OCI-LY3 (cell line): ENCODE results near the gene ZBTB43.

ENCODE experiments used
- H2AFZ ChIP-seq: fragments of 200-600, 300-600 bp; shearing (Covaris generic); 2 replicates; pipeline ENCODE4 v1.6.0; 2014; ENCODE audit warnings: antibody characterized with exemption, low read depth, low read length
- H3K27ac ChIP-seq: fragments of 200-600, 300-600 bp; sonication (generic); 2 replicates; pipeline ENCODE4 v1.5.1; 2014; ENCODE audit warnings: mild to moderate bottlenecking, low read length, moderate library complexity, mixed read lengths
- H3K27me3 ChIP-seq: fragments of 200-600, 300-600 bp; sonication (generic); 2 replicates; pipeline ENCODE4 v1.6.1; 2014; ENCODE audit warnings: low read depth, low read length, mixed read lengths
- H3K36me3 ChIP-seq: fragments of 200-600, 300-600 bp; sonication (generic); replicated peaks from 2 replicates; pipeline ENCODE3; 2014; ENCODE audit warnings: low read depth, low read length, mixed read lengths
- H3K4me1 ChIP-seq: fragments of 300-600, 200-600 bp; sonication (generic); 2 replicates; pipeline ENCODE4 v1.6.1; 2014; ENCODE audit warnings: low read length, mixed read lengths
- H3K4me2 ChIP-seq: fragments of 200-600, 300-600 bp; sonication (generic); 2 replicates; pipeline ENCODE4 v1.6.1; 2014; ENCODE audit warnings: low read length, mixed read lengths
- H3K4me3 ChIP-seq: fragments of 300-600, 200-600 bp; sonication (generic); 2 replicates; pipeline ENCODE4 v1.5.1; 2014; ENCODE audit warnings: antibody characterized with exemption, mild to moderate bottlenecking, low read length, moderate library complexity
- H3K79me2 ChIP-seq: fragments of 300-600, 200-600 bp; shearing (Covaris generic); 2 replicates; pipeline ENCODE4 v1.6.1; 2014; ENCODE audit warnings: mild to moderate bottlenecking, low read length, mixed read lengths
- H3K9ac ChIP-seq: fragments of 300-600, 200-600 bp; shearing (Covaris generic); 2 replicates; pipeline ENCODE4 v1.6.0; 2014; ENCODE audit warnings: mild to moderate bottlenecking, low read length, moderate library complexity
- H3K9me3 ChIP-seq: fragments of 200-600, 300-600 bp; shearing (Covaris generic); 2 replicates; pipeline ENCODE4 v1.6.1; 2014; ENCODE audit warnings: low read length, mixed read lengths; ENCODE audit not compliant: insufficient read depth
- H4K20me1 ChIP-seq: fragments of 200-600, 300-600 bp; sonication (generic); 2 replicates; pipeline ENCODE4 v1.6.1; 2016; ENCODE audit warnings: low read length, mixed read lengths; ENCODE audit not compliant: insufficient read depth
- EZH2phosphoT487 ChIP-seq: fragments of 200-600 bp; shearing (Covaris generic); IDR thresholded peaks from 2 replicates; pipeline ENCODE4 v1.6.1; 2018; ENCODE audit warnings: antibody characterized with exemption, mixed run types, low read depth
- TF ChIP-seq, protein P1 (sequence below): fragments of 200-600, 300-600 bp; sonication (generic); IDR thresholded peaks from 2 replicates; pipeline ENCODE4 v1.5.1; 2014; ENCODE audit warnings: antibody characterized with exemption, low read length, low read depth

ZBTB43 gene

DNA sequence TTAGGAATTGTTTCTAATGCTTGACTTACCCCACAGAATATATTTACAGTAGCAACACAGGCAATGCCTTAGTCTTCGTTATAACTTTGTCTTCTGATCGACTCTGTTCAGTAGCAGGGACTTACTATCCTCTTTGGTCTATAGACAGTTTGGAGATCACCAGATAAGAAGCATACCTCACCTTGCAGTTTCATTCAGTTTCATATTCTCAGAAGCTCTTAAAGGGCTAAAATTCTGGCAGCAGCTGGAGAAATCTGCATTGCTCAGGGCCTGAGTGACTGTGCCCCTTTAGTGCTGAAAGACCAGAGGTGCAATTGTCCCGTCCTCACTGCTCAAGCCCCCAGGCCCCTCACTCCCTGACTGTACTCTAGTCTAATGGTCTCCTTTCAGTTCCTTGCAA lies 26.0 kb downstream of the ZBTB43 start:
- H4K20me1 ChIP-seq: no peaks in the 10 kb centered on the region
- H3K27ac ChIP-seq: no peak overlapping the region
- peaks cover 7% of the 10 kb centered on the region; the same call in 1 of the 2 replicates for H3K79me2 ChIP-seq
- H3K9ac ChIP-seq: no peak overlapping the region
- H3K4me2 ChIP-seq: no peak overlapping the region
- no peak overlapping the region for H2AFZ ChIP-seq
- H3K4me1 ChIP-seq: peaks cover 2% of the 10 kb centered on the region
- H3K36me3 ChIP-seq: peaks cover 22% of the 10 kb centered on the region
- no peak overlapping the region for H3K4me3 ChIP-seq
- H3K27me3 ChIP-seq: no peaks in the 10 kb centered on the region
- TF ChIP-seq, protein P1, sequence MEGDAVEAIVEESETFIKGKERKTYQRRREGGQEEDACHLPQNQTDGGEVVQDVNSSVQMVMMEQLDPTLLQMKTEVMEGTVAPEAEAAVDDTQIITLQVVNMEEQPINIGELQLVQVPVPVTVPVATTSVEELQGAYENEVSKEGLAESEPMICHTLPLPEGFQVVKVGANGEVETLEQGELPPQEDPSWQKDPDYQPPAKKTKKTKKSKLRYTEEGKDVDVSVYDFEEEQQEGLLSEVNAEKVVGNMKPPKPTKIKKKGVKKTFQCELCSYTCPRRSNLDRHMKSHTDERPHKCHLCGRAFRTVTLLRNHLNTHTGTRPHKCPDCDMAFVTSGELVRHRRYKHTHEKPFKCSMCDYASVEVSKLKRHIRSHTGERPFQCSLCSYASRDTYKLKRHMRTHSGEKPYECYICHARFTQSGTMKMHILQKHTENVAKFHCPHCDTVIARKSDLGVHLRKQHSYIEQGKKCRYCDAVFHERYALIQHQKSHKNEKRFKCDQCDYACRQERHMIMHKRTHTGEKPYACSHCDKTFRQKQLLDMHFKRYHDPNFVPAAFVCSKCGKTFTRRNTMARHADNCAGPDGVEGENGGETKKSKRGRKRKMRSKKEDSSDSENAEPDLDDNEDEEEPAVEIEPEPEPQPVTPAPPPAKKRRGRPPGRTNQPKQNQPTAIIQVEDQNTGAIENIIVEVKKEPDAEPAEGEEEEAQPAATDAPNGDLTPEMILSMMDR: no peak
- TF ChIP-seq EZH2phosphoT487: no peak
- no peaks in the 10 kb centered on the region for H3K9me3 ChIP-seq

DNA sequence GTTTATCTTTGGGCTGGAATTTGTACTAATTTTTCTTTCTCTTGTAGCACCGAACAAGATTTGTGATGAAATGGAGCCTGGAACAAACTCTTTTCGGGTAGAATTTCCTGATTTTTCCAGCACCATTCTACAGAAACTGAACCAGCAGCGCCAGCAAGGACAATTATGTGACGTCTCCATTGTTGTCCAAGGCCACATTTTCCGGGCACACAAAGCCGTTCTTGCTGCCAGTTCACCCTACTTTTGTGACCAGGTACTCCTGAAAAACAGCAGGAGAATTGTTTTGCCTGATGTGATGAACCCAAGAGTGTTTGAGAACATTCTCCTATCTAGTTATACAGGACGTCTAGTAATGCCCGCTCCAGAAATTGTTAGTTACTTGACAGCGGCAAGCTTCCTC lies 27.6 kb downstream of the ZBTB43 start:
- H3K4me2 ChIP-seq: no peak overlapping the region
- peaks cover 3% of the 10 kb centered on the region; the same call in 1 of the 2 replicates for H3K79me2 ChIP-seq
- H3K4me1 ChIP-seq: peaks cover 10% of the 10 kb centered on the region
- TF ChIP-seq EZH2phosphoT487: no peak
- TF ChIP-seq, protein P1: no peak
- no peak overlapping the region for H3K27ac ChIP-seq
- no peaks in the 10 kb centered on the region for H3K9me3 ChIP-seq
- no peaks in the 10 kb centered on the region for H3K27me3 ChIP-seq
- H3K4me3 ChIP-seq: no peak overlapping the region
- peaks cover 26% of the 10 kb centered on the region for H3K36me3 ChIP-seq
- no peak overlapping the region for H2AFZ ChIP-seq
- H4K20me1 ChIP-seq: no peaks in the 10 kb centered on the region
- H3K9ac ChIP-seq: no peak overlapping the region

DNA sequence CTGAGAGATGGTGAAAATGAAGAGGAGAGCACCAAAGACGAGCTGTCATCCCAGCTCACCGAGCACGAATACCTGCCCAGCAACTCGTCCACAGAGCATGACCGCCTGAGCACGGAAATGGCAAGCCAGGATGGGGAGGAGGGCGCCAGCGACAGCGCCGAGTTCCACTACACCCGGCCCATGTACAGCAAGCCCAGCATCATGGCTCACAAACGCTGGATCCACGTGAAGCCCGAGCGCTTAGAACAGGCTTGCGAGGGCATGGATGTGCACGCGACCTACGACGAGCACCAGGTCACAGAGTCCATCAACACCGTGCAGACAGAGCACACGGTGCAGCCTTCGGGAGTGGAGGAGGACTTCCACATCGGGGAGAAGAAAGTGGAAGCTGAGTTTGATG lies 28.2 kb downstream of the ZBTB43 start:
- Histone ChIP-seq H3K4me1 (peaks cover 16% of the 10 kb centered on the region), H3K4me3 (no peak overlapping the region), H3K36me3 (peaks cover 26% of the 10 kb centered on the region), H3K4me2 (no peak overlapping the region), H3K27me3 (no peaks in the 10 kb centered on the region), H3K9ac (no peak overlapping the region), H4K20me1 (peaks cover 6% of the 10 kb centered on the region; the same call in 1 of the 2 replicates), H3K79me2 (peaks cover 3% of the 10 kb centered on the region; the same call in 1 of the 2 replicates), H2AFZ (no peak overlapping the region), H3K27ac (no peak overlapping the region), H3K9me3 (no peaks in the 10 kb centered on the region)
- TF ChIP-seq, protein P1: no peak
- TF ChIP-seq EZH2phosphoT487: no peak

DNA sequence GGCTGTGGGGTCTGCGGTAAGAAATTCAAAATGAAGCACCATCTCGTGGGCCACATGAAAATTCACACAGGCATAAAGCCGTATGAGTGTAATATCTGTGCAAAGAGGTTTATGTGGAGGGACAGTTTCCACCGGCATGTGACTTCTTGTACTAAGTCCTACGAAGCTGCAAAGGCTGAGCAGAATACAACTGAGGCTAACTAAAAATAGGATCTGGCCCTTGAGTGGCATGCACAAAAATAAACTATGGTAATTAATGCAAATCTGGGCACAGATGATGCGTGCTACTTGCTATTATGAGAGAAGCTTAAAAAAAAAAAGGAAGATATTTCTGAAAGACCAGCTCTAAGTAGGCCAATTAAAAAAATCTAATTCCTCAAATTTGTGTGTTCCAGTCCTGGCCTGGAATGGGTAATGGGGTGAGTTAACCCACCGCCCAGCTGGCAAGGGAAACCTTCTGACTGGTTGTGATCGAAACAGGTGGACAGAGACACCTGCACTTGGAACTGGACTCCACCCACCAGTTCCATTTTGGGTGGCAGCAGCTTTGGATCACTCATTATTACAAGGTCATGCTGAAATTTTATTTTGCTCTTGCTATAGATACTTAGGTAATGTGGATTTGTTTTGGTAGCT lies 29.0 kb downstream of the ZBTB43 start:
- TF ChIP-seq EZH2phosphoT487: no peak
- TF ChIP-seq, protein P1: no peak
- peaks cover 3% of the 10 kb centered on the region; the same call in 1 of the 2 replicates for H3K79me2 ChIP-seq
- H3K4me2 ChIP-seq: no peak overlapping the region
- no peak overlapping the region for H3K27ac ChIP-seq
- H3K4me1 ChIP-seq: peaks cover 23% of the 10 kb centered on the region
- no peak overlapping the region for H3K4me3 ChIP-seq
- H2AFZ ChIP-seq: no peak overlapping the region
- H3K9me3 ChIP-seq: no peaks in the 10 kb centered on the region
- peaks cover 13% of the 10 kb centered on the region; the same call in 1 of the 2 replicates for H4K20me1 ChIP-seq
- H3K9ac ChIP-seq: no peak overlapping the region
- peaks cover 29% of the 10 kb centered on the region for H3K36me3 ChIP-seq
- H3K27me3 ChIP-seq: no peaks in the 10 kb centered on the region
